Bronchial epithelial cell (primary cell): ENCODE measurements around the gene MDGA2. TPM values are rescaled to one million over a fixed set of nuclear protein-coding genes. Genes with fewer than 3 reads are reported as not detected.
A peak's percentile ranks its signal among the peaks of the same experiment; 100 is the strongest.

ENCODE experiments used
- DNase-seq: peaks from one replicate; pipeline ENCODE4 v3.0.0-alpha.2; 2010; ENCODE audit warnings: low read depth
- FAIRE-seq: peaks from 2 replicates; lab custom pipeline; 2011; peaks lifted over from hg19 to GRCh38; lab: Jason Lieb, UNC
- H3K27me3 ChIP-seq: 2 replicates; pipeline ENCODE4 v1.5.1; 2011; ENCODE audit warnings: low read length; ENCODE audit not compliant: control insufficient read depth, insufficient read depth
- H3K36me3 ChIP-seq: 2 replicates; pipeline ENCODE4 v1.5.1; 2011; ENCODE audit warnings: low read length; ENCODE audit not compliant: control insufficient read depth, insufficient read depth
- H3K4me3 ChIP-seq: 2 replicates; pipeline ENCODE4 v1.5.1; 2011; ENCODE audit warnings: mild to moderate bottlenecking, low read depth, low read length, control low read depth
- CTCF ChIP-seq: IDR thresholded peaks from 2 replicates; pipeline ENCODE4 v1.5.1; 2011; ENCODE audit warnings: mild to moderate bottlenecking, moderate library complexity, low read length, control low read depth, inconsistent platforms; ENCODE audit not compliant: insufficient read depth, severe bottlenecking
- total RNA-seq: library from RNA; depleted of rRNA; stranded (reverse); fragments of >200 nt; gene quantifications from 2 replicates; pipeline ENCODE4 v1.2.1, GENCODE V29; 2014

MDGA2 gene
- total RNA-seq, 1 donor from 2014 or later = not detected

GRCh38 chr14:47012533-47013280, 662.7 kb downstream of the MDGA2 start:
- no peak for TF ChIP-seq CTCF
- no peaks in the 10 kb centered on the region for H3K27me3 ChIP-seq
- peak; percentile 25 for DNase-seq
- no peak overlapping the region for H3K4me3 ChIP-seq
- H3K36me3 ChIP-seq = no peaks in the 10 kb centered on the region
- FAIRE-seq = no peak

GRCh38 chr14:47009615-47010014, 665.8 kb downstream of the MDGA2 start:
- no peak for TF ChIP-seq CTCF
- Histone ChIP-seq H3K4me3 (no peak overlapping the region), H3K27me3 (no peaks in the 10 kb centered on the region), H3K36me3 (no peaks in the 10 kb centered on the region)
- peak; percentile 18 for FAIRE-seq
- DNase-seq = no peak

GRCh38 chr14:47008732-47009131, 666.7 kb downstream of the MDGA2 start:
- DNase-seq (no peak), FAIRE-seq (no peak)
- no peaks in the 10 kb centered on the region for H3K27me3 ChIP-seq
- H3K4me3 ChIP-seq = no peak overlapping the region
- no peak for TF ChIP-seq CTCF
- no peaks in the 10 kb centered on the region for H3K36me3 ChIP-seq

- Histone ChIP-seq H3K4me3 (no peak overlapping the region), H3K27me3 (no peaks in the 10 kb centered on the region), H3K36me3 (no peaks in the 10 kb centered on the region)
- no peak for FAIRE-seq
- TF ChIP-seq CTCF = no peak
- peak; percentile 97 for DNase-seq
Observed at GRCh38 chr14:46999661-47000060, 675.7 kb downstream of the MDGA2 start.

- DNase-seq (no peak), FAIRE-seq (no peak)
- no peak overlapping the region for H3K4me3 ChIP-seq
- no peaks in the 10 kb centered on the region for H3K36me3 ChIP-seq
- no peak for TF ChIP-seq CTCF
- no peaks in the 10 kb centered on the region for H3K27me3 ChIP-seq
Observed at GRCh38 chr14:46989566-46989965, 685.8 kb downstream of the MDGA2 start.

- Histone ChIP-seq H3K27me3 (no peaks in the 10 kb centered on the region), H3K36me3 (no peaks in the 10 kb centered on the region), H3K4me3 (no peak overlapping the region)
- DNase-seq = no peak
- FAIRE-seq = no peak
- TF ChIP-seq CTCF = no peak
Observed at GRCh38 chr14:46988312-46988711, 687.1 kb downstream of the MDGA2 start.
